Esophagus squamous epithelium (tissue), 5 donors: ENCODE measurements around the gene OGFR. TPM values are rescaled to one million over a fixed set of nuclear protein-coding genes. Genes with fewer than 3 reads are reported as not detected.

Experiments used
- DNase-seq: peaks from one replicate; lab custom pipeline; 2025; lab: John Stamatoyannopoulos, UW
- H3K27ac ChIP-seq, 4 donors: fragments of 200-600 bp; sonication (generic); one replicate each; pipeline ENCODE4 v1.5.1; 2016 to 2019; ENCODE audit warnings: mild to moderate bottlenecking in 1 of 4
- H3K27me3 ChIP-seq, 4 donors: fragments of 200-600 bp; sonication (generic); 1 replicate in 3 of 4; 2 replicates in 1 of 4; pipeline versions ENCODE4 v1.5.1 to v1.6.0; 2017 to 2021; ENCODE audit warnings: antibody characterized with exemption in 1 of 4
- H3K36me3 ChIP-seq, 3 donors: fragments of 200-600 bp; sonication (generic); one replicate each; pipeline ENCODE4 v1.5.1; 2016 to 2019
- H3K4me1 ChIP-seq, 3 donors: fragments of 200-600 bp; sonication (generic); one replicate each; pipeline ENCODE4 v1.5.1; 2017 to 2019
- H3K4me3 ChIP-seq, 4 donors: fragments of 200-600 bp; sonication (generic); 1 replicate in 3 of 4; 2 replicates in 1 of 4; pipeline ENCODE4 v1.5.1; 2016 to 2019; ENCODE audit warnings: mild to moderate bottlenecking in 2 of 4, moderate library complexity in 1 of 4
- H3K9me3 ChIP-seq, 3 donors: fragments of 200-600 bp; sonication (generic); one replicate each; pipeline ENCODE4 v1.5.1; 2016 to 2019
- CTCF ChIP-seq, 6 experiments: fragments of 450-650 bp in 4 of 6; fragments of 200-600 bp in 2 of 6; sonication (generic) in 2 of 6; IDR thresholded peaks; one replicate each; pipeline ENCODE4 v1.5.1; 2016 to 2019; ENCODE audit warnings: antibody characterized with exemption in 6 of 6, mild to moderate bottlenecking in 4 of 6, moderate library complexity in 4 of 6
- POLR2A ChIP-seq, 4 donors: fragments of 450-650 bp; IDR thresholded peaks; one replicate each; pipeline ENCODE4 v1.6.1; 2017; ENCODE audit warnings: antibody characterized with exemption in 4 of 4, mild to moderate bottlenecking in 4 of 4, moderate library complexity in 3 of 4
- WGBS, 2 donors: methylation state at CpG; one replicate each; pipeline ENCODE4 v1.1.5; 2018; 5-methylcytosine and 5-hydroxymethylcytosine counted together
- intact Hi-C: fragments of 100-400 bp; cut with DNase I; formaldehyde crosslinking; loops from one replicate; pipeline ENCODE4 v1.15.0; 2022
- total RNA-seq, 4 donors: library from RNA; depleted of rRNA; stranded (reverse); fragments of >200 nt; gene quantifications; one replicate each; pipeline ENCODE4 v1.1.0, GENCODE V29; 2016
- donor health status: DM: yes; HTN: yes; CAD: no.

OGFR gene
- total RNA-seq, 4 donors from 2014 or later, result 19.1 to 41.4 (median 27.3) TPM

DNA sequence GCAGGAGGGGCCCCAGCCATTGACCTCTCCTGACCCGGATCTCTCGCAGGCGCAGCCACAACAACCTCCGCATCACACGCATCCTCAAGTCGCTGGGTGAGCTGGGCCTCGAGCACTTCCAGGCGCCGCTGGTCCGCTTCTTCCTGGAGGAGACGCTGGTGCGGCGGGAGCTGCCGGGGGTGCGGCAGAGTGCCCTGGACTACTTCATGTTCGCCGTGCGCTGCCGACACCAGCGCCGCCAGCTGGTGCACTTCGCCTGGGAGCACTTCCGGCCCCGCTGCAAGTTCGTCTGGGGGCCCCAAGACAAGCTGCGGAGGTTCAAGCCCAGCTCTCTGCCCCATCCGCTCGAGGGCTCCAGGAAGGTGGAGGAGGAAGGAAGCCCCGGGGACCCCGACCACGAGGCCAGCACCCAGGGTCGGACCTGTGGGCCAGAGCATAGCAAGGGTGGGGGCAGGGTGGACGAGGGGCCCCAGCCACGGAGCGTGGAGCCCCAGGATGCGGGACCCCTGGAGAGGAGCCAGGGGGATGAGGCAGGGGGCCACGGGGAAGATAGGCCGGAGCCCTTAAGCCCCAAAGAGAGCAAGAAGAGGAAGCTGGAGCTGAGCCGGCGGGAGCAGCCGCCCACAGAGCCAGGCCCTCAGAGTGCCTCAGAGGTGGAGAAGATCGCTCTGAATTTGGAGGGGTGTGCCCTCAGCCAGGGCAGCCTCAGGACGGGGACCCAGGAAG lies 7.7 kb downstream of the OGFR start:
- TF ChIP-seq CTCF (IDR thresholded peaks at IDR 0.05) (no peak), POLR2A (IDR thresholded peaks at IDR 0.05) (no peak)
- Histone ChIP-seq H3K27me3 (peaks cover 10 to 34% (median 17%) of the 10 kb centered on the region in 4 donors), H3K9me3 (no peaks in the 10 kb centered on the region), H3K36me3 (peaks cover 41 to 68% (median 50%) of the 10 kb centered on the region in 3 donors), H3K4me3 (no peak overlapping the region), H3K27ac (no peak overlapping the region), H3K4me1 (peaks cover 23 to 41% (median 33%) of the 10 kb centered on the region in 3 donors)
- WGBS, 2 donors, result 65 to 75% methylated on average over 4 to 7 of the region's 43 CpGs
- intact Hi-C loops, result no loop called here
- no peak for DNase-seq

DNA sequence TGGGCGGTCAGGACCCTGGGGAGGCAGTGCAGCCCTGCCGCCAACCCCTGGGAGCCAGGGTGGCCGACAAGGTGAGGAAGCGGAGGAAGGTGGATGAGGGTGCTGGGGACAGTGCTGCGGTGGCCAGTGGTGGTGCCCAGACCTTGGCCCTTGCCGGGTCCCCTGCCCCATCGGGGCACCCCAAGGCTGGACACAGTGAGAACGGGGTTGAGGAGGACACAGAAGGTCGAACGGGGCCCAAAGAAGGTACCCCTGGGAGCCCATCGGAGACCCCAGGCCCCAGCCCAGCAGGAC lies 8.2 kb downstream of the OGFR start:
- Histone ChIP-seq H3K36me3 (peaks cover 41 to 63% (median 46%) of the 10 kb centered on the region in 3 donors), H3K27me3 (peaks cover 10 to 39% (median 22%) of the 10 kb centered on the region in 4 donors), H3K9me3 (no peaks in the 10 kb centered on the region), H3K4me1 (peaks cover 27 to 41% (median 31%) of the 10 kb centered on the region in 3 donors), H3K27ac (no peak overlapping the region), H3K4me3 (no peak overlapping the region)
- intact Hi-C loops, result no loop called here
- no peak for DNase-seq
- TF ChIP-seq CTCF (IDR thresholded peaks at IDR 0.05), result no peak
- no peak for TF ChIP-seq POLR2A (IDR thresholded peaks at IDR 0.05)
- WGBS, 2 donors, result 79% methylated on average over 5 of the region's 11 CpGs; no CpG with 5 or more reads in 1 of the 2 donors

- Histone ChIP-seq H3K27me3 (peaks cover 10 to 46% (median 26%) of the 10 kb centered on the region in 4 donors), H3K4me1 (peaks cover 29 to 41% (median 31%) of the 10 kb centered on the region in 3 donors), H3K36me3 (peaks cover 41 to 56% (median 45%) of the 10 kb centered on the region in 3 donors), H3K9me3 (no peaks in the 10 kb centered on the region), H3K4me3 (no peak overlapping the region), H3K27ac (no peak overlapping the region)
- TF ChIP-seq CTCF (IDR thresholded peaks at IDR 0.05), result no peak
- no peak for TF ChIP-seq POLR2A (IDR thresholded peaks at IDR 0.05)
- intact Hi-C loops, result no loop called here
- 60 to 80% methylated on average over 1 to 7 of the region's 13 CpGs for whole genome bisulfite sequencing, 2 donors
- DNase-seq, result no peak
Measured at GRCh38 chr20:62813588-62813987, 9.0 kb downstream of the OGFR start.

- Histone ChIP-seq H3K9me3 (no peaks in the 10 kb centered on the region), H3K27me3 (peaks cover 10 to 52% (median 26%) of the 10 kb centered on the region in 4 donors), H3K4me3 (no peak overlapping the region), H3K36me3 (peaks cover 37 to 50% (median 43%) of the 10 kb centered on the region in 3 donors), H3K4me1 (peaks cover 35 to 47% (median 36%) of the 10 kb centered on the region in 3 donors), H3K27ac (no peak overlapping the region)
- 84% methylated on average over 3 of the region's 13 CpGs; no CpG with 5 or more reads in 1 of the 2 donors for WGBS, 2 donors
- TF ChIP-seq POLR2A (IDR thresholded peaks at IDR 0.05) (no peak), CTCF (IDR thresholded peaks at IDR 0.05) (no peak)
- DNase-seq, result no peak
- intact Hi-C loops, result no loop called here
Measured at GRCh38 chr20:62814060-62814708, 9.5 kb downstream of the OGFR start.

GRCh38 chr20:62814709-62815065 lies 10.1 kb downstream of the OGFR start:
- Histone ChIP-seq H3K27me3 (peaks cover 10 to 57% (median 26%) of the 10 kb centered on the region in 4 donors), H3K9me3 (no peaks in the 10 kb centered on the region), H3K36me3 (peaks cover 32 to 45% (median 38%) of the 10 kb centered on the region in 3 donors), H3K27ac (no peak overlapping the region), H3K4me1 (peaks cover 36 to 52% (median 40%) of the 10 kb centered on the region in 3 donors), H3K4me3 (no peak overlapping the region)
- TF ChIP-seq POLR2A (IDR thresholded peaks at IDR 0.05), result no peak
- no peak for TF ChIP-seq CTCF (IDR thresholded peaks at IDR 0.05)
- intact Hi-C loops, result no loop called here
- 83% methylated on average over 1 of the region's 12 CpGs; no CpG with 5 or more reads in 1 of the 2 donors for WGBS, 2 donors
- DNase-seq, result no peak
